ENCODE results near the gene COMP. TPM values are rescaled to one million over a fixed set of nuclear protein-coding genes. Genes with fewer than 3 reads are reported as not detected.

The COMP gene
- total RNA-seq, 1 experiment from 2014 or later = not detected

DNA sequence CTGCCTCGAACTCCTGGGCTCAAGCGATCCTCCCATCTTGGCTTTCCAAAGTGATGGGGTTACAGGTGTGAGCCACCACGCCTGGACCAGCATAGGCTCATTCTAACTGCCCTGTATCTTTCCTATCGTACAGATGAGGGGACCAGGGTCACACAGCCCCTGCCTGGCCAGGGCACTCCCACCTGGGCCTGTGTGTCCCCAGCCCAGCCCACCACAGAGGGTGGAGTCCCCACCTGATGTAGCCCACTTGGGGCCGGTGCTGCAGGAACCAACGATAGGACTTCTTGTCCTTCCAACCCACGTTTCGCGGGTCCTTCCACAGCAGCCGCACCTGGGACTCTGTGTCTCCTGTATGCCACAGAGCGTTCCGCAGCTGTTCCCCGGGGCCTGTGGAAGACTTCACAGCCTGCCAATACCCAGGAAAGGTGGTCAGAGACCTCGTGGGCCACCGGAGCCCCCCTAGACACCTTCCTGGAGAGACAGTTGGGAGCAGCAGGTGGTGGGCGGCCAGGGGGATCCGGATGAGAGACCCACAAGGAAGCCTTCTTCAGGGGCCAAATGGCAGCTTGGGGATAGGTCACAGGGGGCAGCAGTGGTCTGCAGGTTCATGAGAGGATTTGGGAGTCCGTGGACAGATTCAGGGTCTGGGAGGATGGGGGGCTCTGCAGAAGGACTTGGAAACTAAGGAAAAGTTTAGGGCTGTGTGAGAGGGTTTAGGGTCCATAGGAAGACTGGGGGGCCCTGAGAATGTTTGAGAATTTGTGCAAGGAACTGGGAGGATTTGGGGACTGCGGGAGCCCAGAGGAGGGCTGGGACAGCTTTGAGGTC, 6.9 kb downstream of the COMP start:
- Histone ChIP-seq H3K4me2 (ENCODE audit: low read length) (no peak overlapping the region), H2AFZ (ENCODE audit: low read depth, low read length, poor library complexity, severe bottlenecking) (no peak overlapping the region), H3K79me2 (ENCODE audit: insufficient read depth, low read length) (no peaks in the 10 kb centered on the region), H3K36me3 (ENCODE audit: control insufficient read depth in 1 of 2, insufficient read depth in 2 of 2, low read length in 2 of 2) (no peaks in the 10 kb centered on the region), H3K9me3 (ENCODE audit: control insufficient read depth in 1 of 2, insufficient read depth in 1 of 2, low read depth in 1 of 2, low read length in 2 of 2) (no peaks in the 10 kb centered on the region), H3K27ac (ENCODE audit: low read depth, low read length) (no peak overlapping the region), H3K9me2 (ENCODE audit: insufficient read depth) (no peaks in the 10 kb centered on the region), H3K4me1 (ENCODE audit: control insufficient read depth in 1 of 2, insufficient read depth in 2 of 2, low read length in 2 of 2) (peaks cover 4 to 9% of the 10 kb centered on the region in 2 experiments; a peak in 3 of 4 replicates), H4K20me1 (ENCODE audit: insufficient read depth) (no peaks in the 10 kb centered on the region), H3K9ac (ENCODE audit: low read length) (no peak overlapping the region), H3K27me3 (ENCODE audit: insufficient read depth, low read length) (no peaks in the 10 kb centered on the region), H3K4me3 (replicated peaks in 1 of 2; ENCODE audit: low read depth in 1 of 2, low read length in 2 of 2) (no peak overlapping the region)
- BruUV-seq (replicated peaks) = no TSS peak
- intact Hi-C loops (cut with micrococcal nuclease) = no loop called here
- ATAC-seq (no peak), DNase-seq (ENCODE audit: low read depth, low spot score) (no peak)
- TF ChIP-seq SIN3A (IDR thresholded peaks at IDR 0.05; ENCODE audit: low read depth) (no peak), EGR1 (IDR thresholded peaks at IDR 0.05; ENCODE audit: low read depth) (no peak), ELF1 (IDR thresholded peaks at IDR 0.05; ENCODE audit: borderline replicate concordance, low read depth) (no peak), TCF7L2 (IDR thresholded peaks at IDR 0.05; ENCODE audit: borderline replicate concordance, extremely low read depth, insufficient read depth, insufficient read length) (no peak), CBX3 (IDR thresholded peaks at IDR 0.05; ENCODE audit: low read depth) (no peak), RAD21 (IDR thresholded peaks at IDR 0.05; ENCODE audit: low read depth) (no peak), POLR2AphosphoS5 (IDR thresholded peaks at IDR 0.05; ENCODE audit: low read depth, low read length) (no peak), SRF (IDR thresholded peaks at IDR 0.05; ENCODE audit: low read depth) (no peak), EZH2phosphoT487 (IDR thresholded peaks at IDR 0.05; ENCODE audit: borderline replicate concordance) (no peak), CEBPB (IDR thresholded peaks at IDR 0.05; ENCODE audit: low read depth) (no peak)
- TF ChIP-seq, protein P1, sequence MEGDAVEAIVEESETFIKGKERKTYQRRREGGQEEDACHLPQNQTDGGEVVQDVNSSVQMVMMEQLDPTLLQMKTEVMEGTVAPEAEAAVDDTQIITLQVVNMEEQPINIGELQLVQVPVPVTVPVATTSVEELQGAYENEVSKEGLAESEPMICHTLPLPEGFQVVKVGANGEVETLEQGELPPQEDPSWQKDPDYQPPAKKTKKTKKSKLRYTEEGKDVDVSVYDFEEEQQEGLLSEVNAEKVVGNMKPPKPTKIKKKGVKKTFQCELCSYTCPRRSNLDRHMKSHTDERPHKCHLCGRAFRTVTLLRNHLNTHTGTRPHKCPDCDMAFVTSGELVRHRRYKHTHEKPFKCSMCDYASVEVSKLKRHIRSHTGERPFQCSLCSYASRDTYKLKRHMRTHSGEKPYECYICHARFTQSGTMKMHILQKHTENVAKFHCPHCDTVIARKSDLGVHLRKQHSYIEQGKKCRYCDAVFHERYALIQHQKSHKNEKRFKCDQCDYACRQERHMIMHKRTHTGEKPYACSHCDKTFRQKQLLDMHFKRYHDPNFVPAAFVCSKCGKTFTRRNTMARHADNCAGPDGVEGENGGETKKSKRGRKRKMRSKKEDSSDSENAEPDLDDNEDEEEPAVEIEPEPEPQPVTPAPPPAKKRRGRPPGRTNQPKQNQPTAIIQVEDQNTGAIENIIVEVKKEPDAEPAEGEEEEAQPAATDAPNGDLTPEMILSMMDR (IDR thresholded peaks at IDR 0.05 in 2 of 3, conservative IDR thresholded peaks at IDR 0.05 in 1 of 3; ENCODE audit: borderline replicate concordance in 1 of 3, insufficient read depth in 1 of 3, low read depth in 2 of 3, low read length in 2 of 3) = no peak
- RAD21 ChIA-PET (ENCODE audit: low non-redundant PET in 1 of 2, low total read pairs in 2 of 2, uncharacterized antibody in 2 of 2, unreplicated experiment in 2 of 2) = no interaction called here
- CTCF ChIA-PET = no interaction called here
- POLR2A ChIA-PET = no interaction called here

All from HCT116 (cell line).